Esophagus muscularis mucosa (tissue), 4 donors: Measurements from ENCODE around the gene SMG6. TPM values are rescaled to one million over a fixed set of nuclear protein-coding genes. Genes with fewer than 3 reads are reported as not detected.

Experiments used
- DNase-seq: peaks from one replicate; pipeline ENCODE4 v3.0.0-alpha.2; 2017; ENCODE audit errors: extremely low spot score
- H3K27ac ChIP-seq, 4 donors: fragments of 200-600 bp; sonication (generic); replicated peaks in 1 of 4; 1 replicate in 3 of 4; 2 replicates in 1 of 4; pipeline ENCODE4 v1.5.1; 2016 to 2019; ENCODE audit warnings: mild to moderate bottlenecking in 1 of 4
- H3K27me3 ChIP-seq, 4 donors: fragments of 200-600 bp; sonication (generic); one replicate each; pipeline versions ENCODE4 v1.5.1 to v1.6.0; 2016 to 2019
- H3K36me3 ChIP-seq, 4 donors: fragments of 200-600 bp; sonication (generic); one replicate each; pipeline ENCODE4 v1.5.1; 2016 to 2019
- H3K4me1 ChIP-seq, 4 donors: fragments of 200-600 bp; sonication (generic); one replicate each; pipeline ENCODE4 v1.5.1; 2016 to 2019
- H3K4me3 ChIP-seq, 4 donors: fragments of 200-600 bp; sonication (generic); 1 replicate in 2 of 4; 2 replicates in 2 of 4; pipeline ENCODE4 v1.5.1; 2016 to 2019; ENCODE audit warnings: mild to moderate bottlenecking in 4 of 4, moderate library complexity in 1 of 4
- H3K9me3 ChIP-seq, 4 donors: fragments of 200-600 bp; sonication (generic); 1 replicate in 3 of 4; 2 replicates in 1 of 4; pipeline ENCODE4 v1.5.1; 2016 to 2019
- CTCF ChIP-seq, 3 experiments: fragments of 200-600 bp in 2 of 3; fragments of 450-650 bp in 1 of 3; sonication (generic) in 2 of 3; IDR thresholded peaks; one replicate each; pipeline ENCODE4 v1.5.1; 2017 to 2019; ENCODE audit warnings: antibody characterized with exemption in 3 of 3, mild to moderate bottlenecking in 2 of 3, moderate library complexity in 1 of 3
- EP300 ChIP-seq: sonication (generic); formaldehyde crosslinking; IDR thresholded peaks from one replicate; pipeline ENCODE4 v1.6.1; 2017; ENCODE audit warnings: antibody characterized with exemption
- POLR2A ChIP-seq: fragments of 450-650 bp; IDR thresholded peaks from one replicate; pipeline ENCODE4 v1.6.1; 2017; ENCODE audit warnings: antibody characterized with exemption, moderate library complexity, mild to moderate bottlenecking, low read depth
- POLR2AphosphoS5 ChIP-seq, 2 donors: sonication (generic); formaldehyde crosslinking; IDR thresholded peaks; one replicate each; pipeline ENCODE4 v1.6.1; 2017; ENCODE audit warnings: antibody characterized with exemption in 2 of 2
- WGBS: methylation state at CpG from one replicate; pipeline ENCODE4 v1.1.5; 2018; 5-methylcytosine and 5-hydroxymethylcytosine counted together
- intact Hi-C: fragments of 100-400 bp; cut with DNase I; formaldehyde crosslinking; loops from one replicate; pipeline ENCODE4 v1.15.1; 2023
- total RNA-seq, 4 donors: library from RNA; depleted of rRNA; stranded (reverse); fragments of >200 nt; gene quantifications; one replicate each; pipeline versions ENCODE4 v1.1.0 to v1.2.1, GENCODE V29; 2016

The SMG6 gene
- total RNA-seq, 4 donors from 2014 or later: 38.2 to 67.7 (median 47.7) TPM

- Histone ChIP-seq H3K9me3 (no peaks in the 10 kb centered on the region), H3K4me1 (peaks cover 54 to 62% (median 57%) of the 10 kb centered on the region in 4 donors), H3K27me3 (no peaks in the 10 kb centered on the region), H3K27ac (peak overlapping the region; percentile 52 to 79 (median 70)), H3K4me3 (no peak overlapping the region), H3K36me3 (peaks cover 11 to 76% (median 35%) of the 10 kb centered on the region in 4 donors)
- DNase-seq: no peak
- intact Hi-C loops: no loop called here
- TF ChIP-seq POLR2A: no peak
- TF ChIP-seq EP300: no peak
- TF ChIP-seq POLR2AphosphoS5 (IDR thresholded peaks at IDR 0.05): peak in 1 of 2 donors; percentile 25
- TF ChIP-seq CTCF (IDR thresholded peaks at IDR 0.05): peak in 1 of 3 experiments; percentile 17
- WGBS: 79% methylated on average over 10 of the region's 13 CpGs
Observed at GRCh38 chr17:2075336-2076086, 228.1 kb downstream of the SMG6 start.

GRCh38 chr17:2074919-2075318, 228.7 kb downstream of the SMG6 start:
- TF ChIP-seq POLR2AphosphoS5 (IDR thresholded peaks at IDR 0.05) (no peak), CTCF (IDR thresholded peaks at IDR 0.05) (no peak), EP300 (no peak), POLR2A (no peak)
- DNase-seq: no peak
- H3K27me3 ChIP-seq: no peaks in the 10 kb centered on the region
- H3K9me3 ChIP-seq: no peaks in the 10 kb centered on the region
- H3K27ac ChIP-seq: peak overlapping the region; percentile 52 to 79 (median 70)
- 69% methylated on average over 2 of the region's 10 CpGs for WGBS
- H3K4me1 ChIP-seq: peaks cover 54 to 68% (median 60%) of the 10 kb centered on the region in 4 donors
- peaks cover 9 to 75% (median 32%) of the 10 kb centered on the region in 4 donors for H3K36me3 ChIP-seq
- H3K4me3 ChIP-seq: no peak overlapping the region
- intact Hi-C loops: no loop called here

GRCh38 chr17:2071455-2072281, 231.9 kb downstream of the SMG6 start:
- WGBS: 59% methylated on average over 21 of the region's 31 CpGs
- Histone ChIP-seq H3K4me1 (peaks cover 70 to 78% (median 74%) of the 10 kb centered on the region in 4 donors), H3K36me3 (peaks cover 0 to 55% (median 17%) of the 10 kb centered on the region in 4 donors), H3K9me3 (no peaks in the 10 kb centered on the region), H3K4me3 (no peak overlapping the region), H3K27me3 (no peaks in the 10 kb centered on the region), H3K27ac (peak overlapping the region; percentile 74 to 84 (median 76))
- peak; percentile 92 for DNase-seq
- intact Hi-C loops: no loop called here
- no peak for TF ChIP-seq POLR2A
- peak; percentile 66 for TF ChIP-seq EP300
- peak; percentile 55 to 63 for TF ChIP-seq POLR2AphosphoS5 (IDR thresholded peaks at IDR 0.05)

- Histone ChIP-seq H3K9me3 (no peaks in the 10 kb centered on the region), H3K4me3 (no peak overlapping the region), H3K27me3 (no peaks in the 10 kb centered on the region), H3K36me3 (peaks cover 0 to 48% (median 16%) of the 10 kb centered on the region in 4 donors), H3K27ac (peak overlapping the region; percentile 74 to 84 (median 76)), H3K4me1 (peaks cover 70 to 78% (median 74%) of the 10 kb centered on the region in 4 donors)
- DNase-seq: no peak
- WGBS: 83% methylated on average over 6 of the region's 6 CpGs
- intact Hi-C loops: no loop called here
- TF ChIP-seq EP300 (no peak), CTCF (IDR thresholded peaks at IDR 0.05) (no peak), POLR2AphosphoS5 (IDR thresholded peaks at IDR 0.05) (no peak), POLR2A (no peak)
Observed at GRCh38 chr17:2071024-2071385, 232.6 kb downstream of the SMG6 start.
